Measurements from ENCODE around the gene HLX.

DNA sequence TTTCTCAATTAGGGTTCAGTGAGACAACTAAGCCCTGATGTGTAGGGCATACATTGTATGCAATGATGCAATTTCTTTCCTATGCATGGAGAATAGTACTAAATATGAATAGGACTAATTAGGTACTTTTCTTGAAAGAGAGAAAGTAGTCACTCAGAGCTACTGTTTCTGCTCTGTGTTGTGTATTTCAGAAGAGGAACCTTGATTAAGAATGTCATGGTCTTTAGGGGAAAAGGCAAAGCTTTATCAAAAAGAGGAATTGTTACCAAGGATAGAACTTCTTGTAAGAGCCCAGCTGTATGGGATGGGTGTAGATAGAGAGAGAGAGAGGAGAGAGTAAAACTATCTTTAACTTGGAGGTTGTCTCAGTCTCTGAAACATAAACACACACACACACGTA is 49.1 kb downstream of the HLX start:
- TF ChIP-seq, protein P1, sequence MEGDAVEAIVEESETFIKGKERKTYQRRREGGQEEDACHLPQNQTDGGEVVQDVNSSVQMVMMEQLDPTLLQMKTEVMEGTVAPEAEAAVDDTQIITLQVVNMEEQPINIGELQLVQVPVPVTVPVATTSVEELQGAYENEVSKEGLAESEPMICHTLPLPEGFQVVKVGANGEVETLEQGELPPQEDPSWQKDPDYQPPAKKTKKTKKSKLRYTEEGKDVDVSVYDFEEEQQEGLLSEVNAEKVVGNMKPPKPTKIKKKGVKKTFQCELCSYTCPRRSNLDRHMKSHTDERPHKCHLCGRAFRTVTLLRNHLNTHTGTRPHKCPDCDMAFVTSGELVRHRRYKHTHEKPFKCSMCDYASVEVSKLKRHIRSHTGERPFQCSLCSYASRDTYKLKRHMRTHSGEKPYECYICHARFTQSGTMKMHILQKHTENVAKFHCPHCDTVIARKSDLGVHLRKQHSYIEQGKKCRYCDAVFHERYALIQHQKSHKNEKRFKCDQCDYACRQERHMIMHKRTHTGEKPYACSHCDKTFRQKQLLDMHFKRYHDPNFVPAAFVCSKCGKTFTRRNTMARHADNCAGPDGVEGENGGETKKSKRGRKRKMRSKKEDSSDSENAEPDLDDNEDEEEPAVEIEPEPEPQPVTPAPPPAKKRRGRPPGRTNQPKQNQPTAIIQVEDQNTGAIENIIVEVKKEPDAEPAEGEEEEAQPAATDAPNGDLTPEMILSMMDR (IDR thresholded peaks at IDR 0.05; ENCODE audit: borderline replicate concordance, extremely low read depth, low read length, poor library complexity, severe bottlenecking) = no peak
- TF ChIP-seq EZH2 (IDR thresholded peaks at IDR 0.05; ENCODE audit: borderline replicate concordance, low read depth, low read length, severe bottlenecking) = no peak
